ENCODE data around the gene PTOV1. TPM values are rescaled to one million over a fixed set of nuclear protein-coding genes. Genes with fewer than 3 reads are reported as not detected.

PTOV1 gene
- total and polyA plus RNA-seq, 2 of the 13 experiments (the other 11 are each of a cell fraction or from before 2014, with no cell fraction given), result 63.5 to 68.5 TPM

DNA sequence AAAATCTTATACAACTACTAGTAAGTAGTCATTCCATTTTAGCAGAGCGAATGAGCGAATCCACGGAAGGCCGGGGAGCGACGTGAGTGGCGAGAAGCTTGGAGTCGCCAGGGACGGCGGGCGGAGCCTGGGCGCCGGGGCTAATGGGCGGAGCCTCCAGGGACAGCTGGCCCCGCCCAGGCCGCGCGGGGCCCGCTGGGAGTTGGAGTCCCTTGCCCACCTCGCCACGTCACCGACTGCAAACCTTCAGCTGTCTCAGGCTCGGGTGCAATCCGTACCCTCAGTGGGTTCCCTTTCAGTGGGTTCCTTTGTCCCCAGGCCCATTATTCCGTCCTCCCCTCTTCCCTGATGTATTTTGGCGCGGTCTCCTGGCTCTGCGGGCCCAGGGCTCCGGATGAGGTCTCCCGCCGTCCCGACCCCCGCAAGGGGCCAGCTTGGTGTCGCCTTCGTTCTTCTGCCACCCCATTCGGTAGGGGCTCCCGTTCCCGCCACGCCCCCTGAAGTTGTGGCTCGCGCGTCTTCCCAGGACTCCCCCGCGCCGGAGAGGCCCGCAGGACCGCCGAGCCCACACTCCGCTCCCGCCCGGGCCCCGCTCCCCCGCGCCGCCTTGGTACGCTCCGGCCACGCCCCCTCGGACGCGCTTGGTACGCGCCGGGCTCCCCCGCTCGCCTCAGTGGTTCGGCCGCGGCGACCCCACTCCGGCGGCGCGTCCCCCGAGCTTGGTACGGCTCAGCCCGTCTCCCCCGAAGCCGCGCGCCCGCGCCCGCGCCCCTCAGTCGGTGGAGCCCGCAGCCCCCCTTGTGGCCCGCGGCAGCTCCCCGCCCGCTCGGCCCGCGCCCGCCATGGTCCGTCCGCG, at the start of gene PTOV1 (continued):
- TF ChIP-seq SMAD3 (CRISPR knock-in tag; IDR thresholded peaks at IDR 0.05), result no peak
- 0 out of 2 replicates have a peak, but pooled peaks have one; percentile 30 for TF ChIP-seq EEA1 (CRISPR knock-in tag; IDR thresholded peaks at IDR 0.05; ENCODE audit: borderline replicate concordance)
- TF ChIP-seq, protein P1, sequence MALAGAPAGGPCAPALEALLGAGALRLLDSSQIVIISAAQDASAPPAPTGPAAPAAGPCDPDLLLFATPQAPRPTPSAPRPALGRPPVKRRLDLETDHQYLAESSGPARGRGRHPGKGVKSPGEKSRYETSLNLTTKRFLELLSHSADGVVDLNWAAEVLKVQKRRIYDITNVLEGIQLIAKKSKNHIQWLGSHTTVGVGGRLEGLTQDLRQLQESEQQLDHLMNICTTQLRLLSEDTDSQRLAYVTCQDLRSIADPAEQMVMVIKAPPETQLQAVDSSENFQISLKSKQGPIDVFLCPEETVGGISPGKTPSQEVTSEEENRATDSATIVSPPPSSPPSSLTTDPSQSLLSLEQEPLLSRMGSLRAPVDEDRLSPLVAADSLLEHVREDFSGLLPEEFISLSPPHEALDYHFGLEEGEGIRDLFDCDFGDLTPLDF (CRISPR knock-in tag; IDR thresholded peaks at IDR 0.05), result peak; percentile 81
- TF ChIP-seq HOXD1 (CRISPR knock-in tag; IDR thresholded peaks at IDR 0.05), result peak; percentile 41; the same call in 1 of the 2 replicates
- TF ChIP-seq, protein P2, sequence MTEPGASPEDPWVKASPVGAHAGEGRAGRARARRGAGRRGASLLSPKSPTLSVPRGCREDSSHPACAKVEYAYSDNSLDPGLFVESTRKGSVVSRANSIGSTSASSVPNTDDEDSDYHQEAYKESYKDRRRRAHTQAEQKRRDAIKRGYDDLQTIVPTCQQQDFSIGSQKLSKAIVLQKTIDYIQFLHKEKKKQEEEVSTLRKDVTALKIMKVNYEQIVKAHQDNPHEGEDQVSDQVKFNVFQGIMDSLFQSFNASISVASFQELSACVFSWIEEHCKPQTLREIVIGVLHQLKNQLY (CRISPR knock-in tag; IDR thresholded peaks at IDR 0.05), result no peak
- peak; percentile 28 for TF ChIP-seq RBM39 (IDR thresholded peaks at IDR 0.05; ENCODE audit: low read depth, low read length, poor library complexity, severe bottlenecking)
- peak; percentile 44 for TF ChIP-seq ZNF792 (CRISPR knock-in tag; IDR thresholded peaks at IDR 0.05)
- 0 out of 2 replicates have a peak, but pooled peaks have one; percentile 86 for TF ChIP-seq SRY (CRISPR knock-in tag; IDR thresholded peaks at IDR 0.05)
- TF ChIP-seq, protein P3, sequence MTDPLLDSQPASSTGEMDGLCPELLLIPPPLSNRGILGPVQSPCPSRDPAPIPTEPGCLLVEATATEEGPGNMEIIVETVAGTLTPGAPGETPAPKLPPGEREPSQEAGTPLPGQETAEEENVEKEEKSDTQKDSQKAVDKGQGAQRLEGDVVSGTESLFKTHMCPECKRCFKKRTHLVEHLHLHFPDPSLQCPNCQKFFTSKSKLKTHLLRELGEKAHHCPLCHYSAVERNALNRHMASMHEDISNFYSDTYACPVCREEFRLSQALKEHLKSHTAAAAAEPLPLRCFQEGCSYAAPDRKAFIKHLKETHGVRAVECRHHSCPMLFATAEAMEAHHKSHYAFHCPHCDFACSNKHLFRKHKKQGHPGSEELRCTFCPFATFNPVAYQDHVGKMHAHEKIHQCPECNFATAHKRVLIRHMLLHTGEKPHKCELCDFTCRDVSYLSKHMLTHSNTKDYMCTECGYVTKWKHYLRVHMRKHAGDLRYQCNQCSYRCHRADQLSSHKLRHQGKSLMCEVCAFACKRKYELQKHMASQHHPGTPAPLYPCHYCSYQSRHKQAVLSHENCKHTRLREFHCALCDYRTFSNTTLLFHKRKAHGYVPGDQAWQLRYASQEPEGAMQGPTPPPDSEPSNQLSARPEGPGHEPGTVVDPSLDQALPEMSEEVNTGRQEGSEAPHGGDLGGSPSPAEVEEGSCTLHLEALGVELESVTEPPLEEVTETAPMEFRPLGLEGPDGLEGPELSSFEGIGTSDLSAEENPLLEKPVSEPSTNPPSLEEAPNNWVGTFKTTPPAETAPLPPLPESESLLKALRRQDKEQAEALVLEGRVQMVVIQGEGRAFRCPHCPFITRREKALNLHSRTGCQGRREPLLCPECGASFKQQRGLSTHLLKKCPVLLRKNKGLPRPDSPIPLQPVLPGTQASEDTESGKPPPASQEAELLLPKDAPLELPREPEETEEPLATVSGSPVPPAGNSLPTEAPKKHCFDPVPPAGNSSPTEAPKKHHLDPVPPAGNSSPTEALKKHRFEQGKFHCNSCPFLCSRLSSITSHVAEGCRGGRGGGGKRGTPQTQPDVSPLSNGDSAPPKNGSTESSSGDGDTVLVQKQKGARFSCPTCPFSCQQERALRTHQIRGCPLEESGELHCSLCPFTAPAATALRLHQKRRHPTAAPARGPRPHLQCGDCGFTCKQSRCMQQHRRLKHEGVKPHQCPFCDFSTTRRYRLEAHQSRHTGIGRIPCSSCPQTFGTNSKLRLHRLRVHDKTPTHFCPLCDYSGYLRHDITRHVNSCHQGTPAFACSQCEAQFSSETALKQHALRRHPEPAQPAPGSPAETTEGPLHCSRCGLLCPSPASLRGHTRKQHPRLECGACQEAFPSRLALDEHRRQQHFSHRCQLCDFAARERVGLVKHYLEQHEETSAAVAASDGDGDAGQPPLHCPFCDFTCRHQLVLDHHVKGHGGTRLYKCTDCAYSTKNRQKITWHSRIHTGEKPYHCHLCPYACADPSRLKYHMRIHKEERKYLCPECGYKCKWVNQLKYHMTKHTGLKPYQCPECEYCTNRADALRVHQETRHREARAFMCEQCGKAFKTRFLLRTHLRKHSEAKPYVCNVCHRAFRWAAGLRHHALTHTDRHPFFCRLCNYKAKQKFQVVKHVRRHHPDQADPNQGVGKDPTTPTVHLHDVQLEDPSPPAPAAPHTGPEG (CRISPR knock-in tag; IDR thresholded peaks at IDR 0.05), result 0 out of 2 replicates have a peak, but pooled peaks have one; percentile 59
- no peak for TF ChIP-seq SOX6 (IDR thresholded peaks at IDR 0.05)
- TF ChIP-seq SOX6 (CRISPR knock-in tag; IDR thresholded peaks at IDR 0.05), result peak; percentile 41; the same call in 1 of the 2 replicates
- TF ChIP-seq, protein P4, sequence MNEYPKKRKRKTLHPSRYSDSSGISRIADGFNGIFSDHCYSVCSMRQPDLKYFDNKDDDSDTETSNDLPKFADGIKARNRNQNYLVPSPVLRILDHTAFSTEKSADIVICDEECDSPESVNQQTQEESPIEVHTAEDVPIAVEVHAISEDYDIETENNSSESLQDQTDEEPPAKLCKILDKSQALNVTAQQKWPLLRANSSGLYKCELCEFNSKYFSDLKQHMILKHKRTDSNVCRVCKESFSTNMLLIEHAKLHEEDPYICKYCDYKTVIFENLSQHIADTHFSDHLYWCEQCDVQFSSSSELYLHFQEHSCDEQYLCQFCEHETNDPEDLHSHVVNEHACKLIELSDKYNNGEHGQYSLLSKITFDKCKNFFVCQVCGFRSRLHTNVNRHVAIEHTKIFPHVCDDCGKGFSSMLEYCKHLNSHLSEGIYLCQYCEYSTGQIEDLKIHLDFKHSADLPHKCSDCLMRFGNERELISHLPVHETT (CRISPR knock-in tag; conservative IDR thresholded peaks at IDR 0.05), result peak; percentile 70
- peak; percentile 74 for TF ChIP-seq ZNF331 (CRISPR knock-in tag; IDR thresholded peaks at IDR 0.05)
- TF ChIP-seq, protein P5, sequence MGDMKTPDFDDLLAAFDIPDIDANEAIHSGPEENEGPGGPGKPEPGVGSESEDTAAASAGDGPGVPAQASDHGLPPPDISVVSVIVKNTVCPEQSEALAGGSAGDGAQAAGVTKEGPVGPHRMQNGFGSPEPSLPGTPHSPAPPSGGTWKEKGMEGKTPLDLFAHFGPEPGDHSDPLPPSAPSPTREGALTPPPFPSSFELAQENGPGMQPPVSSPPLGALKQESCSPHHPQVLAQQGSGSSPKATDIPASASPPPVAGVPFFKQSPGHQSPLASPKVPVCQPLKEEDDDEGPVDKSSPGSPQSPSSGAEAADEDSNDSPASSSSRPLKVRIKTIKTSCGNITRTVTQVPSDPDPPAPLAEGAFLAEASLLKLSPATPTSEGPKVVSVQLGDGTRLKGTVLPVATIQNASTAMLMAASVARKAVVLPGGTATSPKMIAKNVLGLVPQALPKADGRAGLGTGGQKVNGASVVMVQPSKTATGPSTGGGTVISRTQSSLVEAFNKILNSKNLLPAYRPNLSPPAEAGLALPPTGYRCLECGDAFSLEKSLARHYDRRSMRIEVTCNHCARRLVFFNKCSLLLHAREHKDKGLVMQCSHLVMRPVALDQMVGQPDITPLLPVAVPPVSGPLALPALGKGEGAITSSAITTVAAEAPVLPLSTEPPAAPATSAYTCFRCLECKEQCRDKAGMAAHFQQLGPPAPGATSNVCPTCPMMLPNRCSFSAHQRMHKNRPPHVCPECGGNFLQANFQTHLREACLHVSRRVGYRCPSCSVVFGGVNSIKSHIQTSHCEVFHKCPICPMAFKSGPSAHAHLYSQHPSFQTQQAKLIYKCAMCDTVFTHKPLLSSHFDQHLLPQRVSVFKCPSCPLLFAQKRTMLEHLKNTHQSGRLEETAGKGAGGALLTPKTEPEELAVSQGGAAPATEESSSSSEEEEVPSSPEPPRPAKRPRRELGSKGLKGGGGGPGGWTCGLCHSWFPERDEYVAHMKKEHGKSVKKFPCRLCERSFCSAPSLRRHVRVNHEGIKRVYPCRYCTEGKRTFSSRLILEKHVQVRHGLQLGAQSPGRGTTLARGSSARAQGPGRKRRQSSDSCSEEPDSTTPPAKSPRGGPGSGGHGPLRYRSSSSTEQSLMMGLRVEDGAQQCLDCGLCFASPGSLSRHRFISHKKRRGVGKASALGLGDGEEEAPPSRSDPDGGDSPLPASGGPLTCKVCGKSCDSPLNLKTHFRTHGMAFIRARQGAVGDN (CRISPR knock-in tag; IDR thresholded peaks at IDR 0.05), result peak; percentile 82
- TF ChIP-seq KLF9 (CRISPR knock-in tag; IDR thresholded peaks at IDR 0.05; ENCODE audit: low read depth), result 0 out of 2 replicates have a peak, but pooled peaks have one; percentile 40

Data from HepG2 (cell line).